H7 (cell line): ENCODE results near the gene GTPBP10. TPM values are rescaled to one million over a fixed set of nuclear protein-coding genes. Genes with fewer than 3 reads are reported as not detected.

Experiments
- DNase-seq: peaks from one replicate; pipeline ENCODE4 v3.0.0; 2012
- H3K27me3 ChIP-seq: 2 replicates; pipeline ENCODE4 v1.6.0; 2011; ENCODE audit warnings: mild to moderate bottlenecking, low read length; ENCODE audit not compliant: control insufficient read depth, insufficient read depth
- H3K36me3 ChIP-seq: replicated peaks from 2 replicates; pipeline ENCODE4 v1.5.1; 2011; ENCODE audit warnings: low read length; ENCODE audit not compliant: control insufficient read depth, insufficient read depth
- H3K4me3 ChIP-seq: 2 replicates; pipeline ENCODE4 v1.5.1; 2011; ENCODE audit warnings: low read depth, mild to moderate bottlenecking, control low read depth, low read length, moderate library complexity; ENCODE audit not compliant: insufficient read depth
- total RNA-seq: library from RNA; depleted of rRNA; stranded (reverse); fragments of >200 nt; shearing (Covaris generic); gene quantifications from 2 replicates; pipeline ENCODE4 v1.2.3, GENCODE V29; 2014

Gene GTPBP10
- total RNA-seq, 1 experiment from 2014 or later, result 14.6 TPM

GRCh38 chr7:90401989-90402388, 55.5 kb downstream of the GTPBP10 start:
- no peak for DNase-seq
- no peaks in the 10 kb centered on the region; the same call in none of the 2 replicates for H3K36me3 ChIP-seq
- H3K27me3 ChIP-seq, result no peaks in the 10 kb centered on the region
- no peak overlapping the region for H3K4me3 ChIP-seq

GRCh38 chr7:90402785-90403173, 56.3 kb downstream of the GTPBP10 start:
- Histone ChIP-seq H3K27me3 (no peaks in the 10 kb centered on the region), H3K36me3 (no peaks in the 10 kb centered on the region; the same call in none of the 2 replicates), H3K4me3 (peak overlapping the region; percentile 71)
- no peak for DNase-seq

GRCh38 chr7:90403174-90404113, 56.9 kb downstream of the GTPBP10 start, which contains the start of gene CLDN12:
CLDN12 (plus strand) TSS chr7:90403461; CDS start chr7:90412677, 9,216 bp downstream.
- peak; percentile 70 for DNase-seq
- no peaks in the 10 kb centered on the region for H3K27me3 ChIP-seq
- H3K36me3 ChIP-seq, result no peaks in the 10 kb centered on the region; the same call in none of the 2 replicates
- peak within 1 kb of the TSS; percentile 71 for H3K4me3 ChIP-seq

- no peak for DNase-seq
- Histone ChIP-seq H3K36me3 (no peaks in the 10 kb centered on the region; the same call in none of the 2 replicates), H3K27me3 (no peaks in the 10 kb centered on the region), H3K4me3 (no peak overlapping the region)
Measured at GRCh38 chr7:90404777-90405176, 58.3 kb downstream of the GTPBP10 start.

GRCh38 chr7:90407484-90407821, 60.9 kb downstream of the GTPBP10 start:
- no peaks in the 10 kb centered on the region for H3K27me3 ChIP-seq
- H3K4me3 ChIP-seq, result no peak overlapping the region
- DNase-seq, result no peak
- H3K36me3 ChIP-seq, result no peaks in the 10 kb centered on the region; the same call in none of the 2 replicates

- Histone ChIP-seq H3K36me3 (no peaks in the 10 kb centered on the region; the same call in none of the 2 replicates), H3K27me3 (no peaks in the 10 kb centered on the region), H3K4me3 (no peak overlapping the region)
- DNase-seq, result no peak
Measured at GRCh38 chr7:90408142-90408541, 61.6 kb downstream of the GTPBP10 start.

GRCh38 chr7:90409667-90410066, 63.2 kb downstream of the GTPBP10 start:
- no peak for DNase-seq
- H3K4me3 ChIP-seq, result no peak overlapping the region
- H3K36me3 ChIP-seq, result no peaks in the 10 kb centered on the region; the same call in none of the 2 replicates
- H3K27me3 ChIP-seq, result no peaks in the 10 kb centered on the region

- Histone ChIP-seq H3K4me3 (no peak overlapping the region), H3K36me3 (no peaks in the 10 kb centered on the region; the same call in none of the 2 replicates), H3K27me3 (no peaks in the 10 kb centered on the region)
- DNase-seq, result no peak
Measured at GRCh38 chr7:90411510-90411909, 65.0 kb downstream of the GTPBP10 start.

- peak; percentile 19 for DNase-seq
- Histone ChIP-seq H3K4me3 (no peak overlapping the region), H3K27me3 (no peaks in the 10 kb centered on the region), H3K36me3 (no peaks in the 10 kb centered on the region; the same call in 1 of the 2 replicates)
Measured at GRCh38 chr7:90412458-90413184, 66.1 kb downstream of the GTPBP10 start.

- no peak for DNase-seq
Measured at GRCh38 chr7:90413185-90413528, 66.6 kb downstream of the GTPBP10 start.

GRCh38 chr7:90421651-90422050, 75.1 kb downstream of the GTPBP10 start:
- no peak for DNase-seq

More at GRCh38 chr7:90413185-90413528, 66.6 kb downstream of the GTPBP10 start:
- H3K36me3 ChIP-seq, result no peaks in the 10 kb centered on the region; the same call in 1 of the 2 replicates
- no peak overlapping the region for H3K4me3 ChIP-seq
- H3K27me3 ChIP-seq, result no peaks in the 10 kb centered on the region

GRCh38 chr7:90424720-90425119, 78.2 kb downstream of the GTPBP10 start:
- Histone ChIP-seq H3K36me3 (no peaks in the 10 kb centered on the region), H3K27me3 (no peaks in the 10 kb centered on the region), H3K4me3 (no peak overlapping the region)
- no peak for DNase-seq

More at GRCh38 chr7:90421651-90422050, 75.1 kb downstream of the GTPBP10 start:
- no peak overlapping the region for H3K4me3 ChIP-seq
- no peaks in the 10 kb centered on the region for H3K36me3 ChIP-seq
- no peaks in the 10 kb centered on the region for H3K27me3 ChIP-seq

- Histone ChIP-seq H3K4me3 (no peak overlapping the region), H3K36me3 (no peaks in the 10 kb centered on the region), H3K27me3 (no peaks in the 10 kb centered on the region)
- no peak for DNase-seq
Measured at GRCh38 chr7:90425376-90425775, 78.9 kb downstream of the GTPBP10 start.

GRCh38 chr7:90430614-90431460, 84.3 kb downstream of the GTPBP10 start:
- DNase-seq, result no peak
- no peaks in the 10 kb centered on the region for H3K27me3 ChIP-seq
- no peak overlapping the region for H3K4me3 ChIP-seq
- H3K36me3 ChIP-seq, result no peaks in the 10 kb centered on the region
